Measurements from ENCODE around the gene IL17RA. TPM values are rescaled to one million over a fixed set of nuclear protein-coding genes. Genes with fewer than 3 reads are reported as not detected.
"Not testable (repeated sequence)": the region's sequence is repeated elsewhere in the genome, so short reads cannot be mapped to it uniquely, and the experiment has no call there.

Gene IL17RA
- polyA plus RNA-seq, 1 donor (not counting 4 experiments of a cell fraction or from before 2014, with no cell fraction given): 6.0 TPM

GRCh38 chr22:17145021-17145680 is 60.4 kb downstream of the IL17RA start:
- no peak for FAIRE-seq
- Histone ChIP-seq H3K4me3 (ENCODE audit: control insufficient read depth in 2 of 3, extremely low read depth in 1 of 3, insufficient read depth in 2 of 3, low read depth in 1 of 3, low read length in 3 of 3) (no peak overlapping the region), H3K9me3 (ENCODE audit: control insufficient read depth, low read depth, low read length) (no peaks in the 10 kb centered on the region), H3K9ac (ENCODE audit: control insufficient read depth, extremely low read depth, insufficient read depth, low read length) (no peak overlapping the region), H3K79me2 (ENCODE audit: control insufficient read depth, insufficient read depth, low read length) (peaks cover 9% of the 10 kb centered on the region), H3K4me1 (ENCODE audit: control insufficient read depth, extremely low read depth, insufficient read depth, low read length) (no peaks in the 10 kb centered on the region), H2AFZ (ENCODE audit: control insufficient read depth, low read length) (no peak overlapping the region), H3K27ac (ENCODE audit: control insufficient read depth, insufficient read depth, low read length) (no peak overlapping the region), H4K20me1 (ENCODE audit: control insufficient read depth, extremely low read depth, insufficient read depth, low read length) (no peaks in the 10 kb centered on the region), H3K27me3 (ENCODE audit: control insufficient read depth, extremely low read depth, insufficient read depth, low read length) (no peaks in the 10 kb centered on the region), H3K4me2 (ENCODE audit: control insufficient read depth, extremely low read depth, insufficient read depth, low read depth, low read length) (no peak overlapping the region), H3K36me3 (ENCODE audit: control insufficient read depth in 2 of 2, extremely low read depth in 1 of 2, insufficient read depth in 2 of 2, low read length in 2 of 2) (peaks cover 17 to 19% of the 10 kb centered on the region in 2 experiments), H3K9me1 (ENCODE audit: control insufficient read depth, extremely low read depth, insufficient read depth, low read length) (no peaks in the 10 kb centered on the region)
- no peak for TF ChIP-seq CTCF (optimal IDR thresholded peaks at IDR 0.05 in 1 of 3, IDR thresholded peaks at IDR 0.05 in 1 of 3, conservative IDR thresholded peaks at IDR 0.05 in 1 of 3; ENCODE audit: extremely low read depth in 1 of 3, insufficient read depth in 2 of 3, low read length in 3 of 3)
- TF ChIP-seq EZH2 (IDR thresholded peaks at IDR 0.05; ENCODE audit: low read length): no peak
- dilution Hi-C loops (cut with MboI; ENCODE audit: extremely low pct_ligation_motif_present, low sequenced_read_pairs): no loop called here
- DNase-seq (ENCODE audit: low read depth, low spot score): no peak

- H3K9me1 ChIP-seq (ENCODE audit: control insufficient read depth, extremely low read depth, insufficient read depth, low read length); H3K9ac ChIP-seq (ENCODE audit: control insufficient read depth, extremely low read depth, insufficient read depth, low read length); H3K4me3 ChIP-seq (ENCODE audit: control insufficient read depth in 2 of 3, extremely low read depth in 1 of 3, insufficient read depth in 2 of 3, low read depth in 1 of 3, low read length in 3 of 3); H2AFZ ChIP-seq (ENCODE audit: control insufficient read depth, low read length); DNase-seq (ENCODE audit: low read depth, low spot score); H3K27me3 ChIP-seq (ENCODE audit: control insufficient read depth, extremely low read depth, insufficient read depth, low read length); H3K4me1 ChIP-seq (ENCODE audit: control insufficient read depth, extremely low read depth, insufficient read depth, low read length); H3K4me2 ChIP-seq (ENCODE audit: control insufficient read depth, extremely low read depth, insufficient read depth, low read depth, low read length); dilution Hi-C loops (cut with MboI; ENCODE audit: extremely low pct_ligation_motif_present, low sequenced_read_pairs); H3K9me3 ChIP-seq (ENCODE audit: control insufficient read depth, low read depth, low read length); H3K27ac ChIP-seq (ENCODE audit: control insufficient read depth, insufficient read depth, low read length); H4K20me1 ChIP-seq (ENCODE audit: control insufficient read depth, extremely low read depth, insufficient read depth, low read length); FAIRE-seq: not testable (repeated sequence)
- H3K36me3 ChIP-seq (ENCODE audit: control insufficient read depth in 2 of 2, extremely low read depth in 1 of 2, insufficient read depth in 2 of 2, low read length in 2 of 2): peaks cover 10 to 14% of the 10 kb centered on the region in 2 experiments
- H3K79me2 ChIP-seq (ENCODE audit: control insufficient read depth, insufficient read depth, low read length): peaks cover 19% of the 10 kb centered on the region
These were observed 62.7 kb downstream of the IL17RA start for GRCh38 chr22:17147458-17147857.

Data from keratinocyte (primary cell).